Small intestine (tissue), 16 donors: ENCODE data around the gene LIX1. TPM values are rescaled to one million over a fixed set of nuclear protein-coding genes. Genes with fewer than 3 reads are reported as not detected.
"Not testable (repeated sequence)": the region's sequence is repeated elsewhere in the genome, so short reads cannot be mapped to it uniquely, and the experiment has no call there.

Source experiments
- DNase-seq, 2 donors: peaks; one replicate each; pipeline versions ENCODE4 v3.0.0 to v3.0.0-alpha.2; 2013
- FAIRE-seq: peaks from 2 replicates; lab custom pipeline; 2012; peaks lifted over from hg19 to GRCh38; lab: Jason Lieb, UNC
- H3K27ac ChIP-seq, 3 donors: one replicate each; pipeline ENCODE4 v1.5.1; 2013; ENCODE audit warnings: low read length in 2 of 3, mild to moderate bottlenecking in 2 of 3, control low read depth in 1 of 3, inconsistent platforms in 1 of 3, low read depth in 1 of 3, moderate library complexity in 1 of 3
- H3K27me3 ChIP-seq, 3 donors: one replicate each; pipeline ENCODE4 v1.6.1; 2013; ENCODE audit warnings: low read length in 3 of 3, inconsistent platforms in 1 of 3; ENCODE audit not compliant: control insufficient read depth in 3 of 3, insufficient read depth in 3 of 3
- H3K36me3 ChIP-seq, 3 donors: one replicate each; pipeline ENCODE4 v1.6.1; 2013; ENCODE audit warnings: low read length in 3 of 3, inconsistent platforms in 1 of 3, low read depth in 1 of 3, mild to moderate bottlenecking in 1 of 3, moderate library complexity in 1 of 3; ENCODE audit not compliant: control insufficient read depth in 3 of 3, insufficient read depth in 2 of 3
- H3K4me1 ChIP-seq, 3 donors: one replicate each; pipeline ENCODE4 v1.6.1; 2013; ENCODE audit warnings: low read length in 2 of 3, inconsistent platforms in 1 of 3, low read depth in 1 of 3, mild to moderate bottlenecking in 1 of 3, moderate library complexity in 1 of 3; ENCODE audit not compliant: control insufficient read depth in 3 of 3, insufficient read depth in 2 of 3
- H3K4me3 ChIP-seq, 3 donors: one replicate each; pipeline ENCODE4 v1.5.1; 2013; ENCODE audit warnings: low read length in 3 of 3, control low read depth in 1 of 3, inconsistent platforms in 1 of 3, low read depth in 1 of 3, mild to moderate bottlenecking in 1 of 3, moderate library complexity in 1 of 3
- H3K9me3 ChIP-seq, 2 donors: one replicate each; pipeline ENCODE4 v1.6.1; 2013; ENCODE audit warnings: low read depth in 1 of 2, low read length in 1 of 2; ENCODE audit not compliant: control insufficient read depth in 2 of 2, insufficient read depth in 1 of 2
- WGBS, 3 donors: extraction: QIAGEN DNeasy Blood & Tissue Kit; methylation state at CpG; one replicate each; pipeline ENCODE4 v1.1.7; 2013; 5-methylcytosine and 5-hydroxymethylcytosine counted together
- long read RNA-seq, 10 donors: transcript quantifications; one replicate each; lab custom pipeline, GENCODE V29; 2026
- polyA plus RNA-seq, 4 donors: library from polyadenylated mRNA; stranded (reverse) in 3 of 4; unstranded in 1 of 4; fragments of 200-250 nt in 3 of 4; fragments of 120-200 nt in 1 of 4; gene quantifications; one replicate each; pipeline versions ENCODE4 v1.2.1 to v1.2.3, GENCODE V29; 2013
- donor health status: healthy with polysubstance abuse.
- donor health status: control.
- donor health status: control.
- donor health status: Bipolar disorder and iron deficiency.
- donor health status: healthy.

LIX1 gene
- 1 to 10 TPM in 1 of 4 donors, under 1 TPM in 1, not detected in 2; 0.85 to 3.0 TPM for polyA plus RNA-seq
- long read RNA-seq, donor 1, full-length matches to known transcripts, result 14 of 14 reads
- long read RNA-seq, donor 1, partial matches to known transcripts, result 0 of 14 reads
- long read RNA-seq, donor 1, other reads (novel, unspliced or antisense), result 0 of 14 reads
- long read RNA-seq, donor 2, result 0 reads
- long read RNA-seq, donor 3, full-length matches to known transcripts, result 2 of 2 reads
- long read RNA-seq, donor 3, partial matches to known transcripts, result 0 of 2 reads
- long read RNA-seq, donor 3, other reads (novel, unspliced or antisense), result 0 of 2 reads
- long read RNA-seq, donor 4, result 0 reads
- long read RNA-seq, donor 5, result 0 reads
- long read RNA-seq, donor 6, result 0 reads
- long read RNA-seq, donor 7, result 0 reads
- long read RNA-seq, donor 8, full-length matches to known transcripts, result 1 of 1 reads
- long read RNA-seq, donor 8, partial matches to known transcripts, result 0 of 1 reads
- long read RNA-seq, donor 8, other reads (novel, unspliced or antisense), result 0 of 1 reads
- long read RNA-seq, donor 9, result 0 reads
- long read RNA-seq, donor 10, full-length matches to known transcripts, result 11 of 11 reads
- long read RNA-seq, donor 10, partial matches to known transcripts, result 0 of 11 reads
- long read RNA-seq, donor 10, other reads (novel, unspliced or antisense), result 0 of 11 reads

- Histone ChIP-seq H3K27me3 (no peaks in the 10 kb centered on the region), H3K27ac (no peak within 1 kb of the TSS), H3K4me3 (no peak within 1 kb of the TSS), H3K9me3 (no peaks in the 10 kb centered on the region), H3K36me3 (no peaks in the 10 kb centered on the region), H3K4me1 (no peaks in the 10 kb centered on the region)
- FAIRE-seq (no peak), DNase-seq (peak; percentile 42 to 66)
- WGBS, 3 donors, result 50 to 53% (median 51%) methylated on average over 6 of the region's 6 CpGs
These were observed at the start of gene LIX1 for GRCh38 chr5:97142521-97143254. TSS of gene LIX1 (minus strand) at chr5:97142611. CDS start at chr5:97142576, 35 bp downstream.

DNA sequence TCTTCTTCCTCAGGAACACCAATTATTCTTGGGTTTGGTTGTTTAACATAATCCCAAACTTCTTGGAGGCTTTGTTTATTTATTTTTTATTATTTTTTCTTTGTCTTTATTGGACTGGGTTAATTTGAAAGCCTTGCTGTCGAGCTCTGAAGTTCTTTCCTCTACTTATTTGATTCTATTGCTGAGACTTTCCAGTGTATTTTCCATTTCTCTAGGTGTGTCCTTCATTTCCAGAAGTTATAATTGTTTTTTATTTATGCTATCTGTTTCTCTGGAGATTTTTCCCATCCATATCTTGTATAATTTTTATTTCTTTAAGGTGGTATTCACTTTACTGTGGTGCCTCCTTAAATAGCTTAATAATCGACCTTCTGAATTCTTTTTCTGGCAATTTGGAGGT is 49.5 kb upstream of the LIX1 start:
- Histone ChIP-seq H3K27ac (no peak overlapping the region), H3K27me3 (no peaks in the 10 kb centered on the region), H3K36me3 (no peaks in the 10 kb centered on the region), H3K4me1 (no peaks in the 10 kb centered on the region), H3K4me3 (no peak overlapping the region), H3K9me3 (peaks cover 0 to 14% of the 10 kb centered on the region in 2 donors)
- FAIRE-seq, result no peak
- 79 to 82% (median 79%) methylated on average over 2 of the region's 2 CpGs for WGBS, 3 donors
- no peak for DNase-seq

DNA sequence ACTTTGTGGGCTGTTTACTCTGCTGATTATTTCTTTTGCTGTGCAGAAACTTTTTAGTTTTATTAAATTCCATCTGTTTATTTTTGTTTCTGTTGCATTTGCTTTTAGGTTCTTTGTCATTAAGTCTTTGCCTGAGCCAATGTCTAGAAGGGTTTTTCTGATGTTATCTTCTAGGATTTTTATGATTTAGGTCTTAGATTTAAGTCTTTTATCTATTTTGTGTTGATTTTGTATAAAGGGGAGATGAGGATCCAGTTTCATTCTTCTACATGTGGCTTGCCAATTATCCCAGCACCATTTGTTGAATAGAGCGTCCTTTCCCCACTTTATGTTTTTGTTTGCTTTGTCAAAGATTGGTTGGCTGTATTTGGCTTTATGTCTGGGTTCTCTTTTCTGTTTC is 47.1 kb upstream of the LIX1 start:
- H3K4me1 ChIP-seq, H3K36me3 ChIP-seq, H3K27me3 ChIP-seq, H3K4me3 ChIP-seq, FAIRE-seq, H3K27ac ChIP-seq, DNase-seq: not testable (repeated sequence)
- WGBS, 3 donors, result 94 to 98% (median 96%) methylated on average over 1 of the region's 1 CpG
- peaks cover 0 to 14% of the 10 kb centered on the region in 2 donors for H3K9me3 ChIP-seq

DNA sequence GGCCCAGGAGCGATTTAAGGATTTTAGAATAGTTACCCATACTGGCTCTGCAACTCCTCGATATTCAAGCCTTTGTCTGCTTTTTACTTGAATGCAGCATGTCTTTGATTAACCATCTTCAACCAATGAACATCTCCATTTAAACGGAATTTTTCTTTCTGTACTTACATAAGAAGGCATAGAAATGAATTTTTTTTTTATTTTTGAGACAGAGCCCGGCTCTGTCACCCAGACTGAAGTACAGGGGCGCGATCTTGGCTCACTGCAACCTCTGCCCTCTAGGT is 41.5 kb upstream of the LIX1 start:
- no peaks in the 10 kb centered on the region for H3K9me3 ChIP-seq
- H3K27me3 ChIP-seq, result no peaks in the 10 kb centered on the region
- WGBS, 3 donors, result 14 to 44% (median 28%) methylated on average over 6 of the region's 6 CpGs
- FAIRE-seq (no peak), DNase-seq (peak in 1 of 2 donors; percentile 46)
- peaks cover 0 to 11% (median 6%) of the 10 kb centered on the region in 3 donors for H3K4me1 ChIP-seq
- peak overlapping the region; percentile 42 to 90 (median 87) for H3K4me3 ChIP-seq
- peaks cover 0 to 1% (median 0%) of the 10 kb centered on the region in 3 donors for H3K36me3 ChIP-seq
- H3K27ac ChIP-seq, result peak overlapping the region; percentile 76 to 95 (median 95)

DNA sequence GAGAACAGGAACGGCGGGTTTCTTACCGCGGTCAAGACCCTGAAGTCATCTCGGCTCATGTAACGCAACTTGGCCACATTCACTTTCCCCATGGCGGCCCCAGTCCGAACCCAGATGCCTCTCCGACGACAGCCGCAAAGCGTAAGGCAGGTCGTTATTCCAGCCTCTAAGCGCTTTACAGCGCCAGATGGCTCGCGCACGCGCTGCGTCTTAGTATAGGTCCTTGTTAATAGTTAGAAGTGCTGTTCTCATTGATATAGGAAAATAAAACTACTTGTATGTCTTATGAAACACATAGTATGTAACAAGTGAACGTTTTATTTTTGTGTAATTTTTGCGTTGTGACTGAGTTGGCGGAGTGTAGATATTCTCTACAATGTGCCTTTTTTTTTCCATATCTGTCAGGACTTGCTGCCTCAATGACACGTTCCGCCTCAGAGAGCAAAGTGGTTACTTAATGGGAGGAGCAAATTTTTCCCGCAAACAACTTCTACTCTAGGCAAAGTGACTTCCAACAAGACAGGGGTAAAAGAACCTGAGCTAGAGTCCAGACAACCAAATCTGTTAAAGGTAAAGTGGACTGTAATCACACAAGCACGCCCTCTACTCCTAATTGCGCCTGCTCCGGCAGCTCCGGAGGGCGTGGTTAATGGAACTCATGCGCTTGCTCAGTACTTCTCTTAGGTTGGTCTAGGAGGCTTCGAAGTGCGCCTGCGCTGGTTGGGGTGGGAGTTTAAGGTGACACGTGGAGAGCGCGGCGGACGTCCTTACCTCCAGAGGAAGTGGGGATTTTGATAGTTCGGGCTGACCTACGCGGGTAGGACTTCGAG is 40.9 kb upstream of the LIX1 start, which contains the start of gene RIOK2:
RIOK2 (minus strand) TSS at position 148 of the 830 bp plus-strand sequence; CDS start at position 92, 56 bp downstream.
- peak within 1 kb of the TSS; percentile 69 to 90 (median 87) for H3K4me3 ChIP-seq
- no peaks in the 10 kb centered on the region for H3K9me3 ChIP-seq
- peaks cover 0 to 11% (median 6%) of the 10 kb centered on the region in 3 donors for H3K4me1 ChIP-seq
- DNase-seq (peak; percentile 97 to 98), FAIRE-seq (no peak)
- WGBS, 3 donors, result 0 to 1% (median 0%) methylated on average over 44 of the region's 44 CpGs
- H3K36me3 ChIP-seq, result peaks cover 0 to 7% (median 0%) of the 10 kb centered on the region in 3 donors
- no peaks in the 10 kb centered on the region for H3K27me3 ChIP-seq
- H3K27ac ChIP-seq, result peak within 1 kb of the TSS; percentile 76 to 95 (median 95)

GRCh38 chr5:97182571-97183099 is 40.2 kb upstream of the LIX1 start:
- H3K27me3 ChIP-seq, result no peaks in the 10 kb centered on the region
- H3K36me3 ChIP-seq, result peaks cover 0 to 10% (median 0%) of the 10 kb centered on the region in 3 donors
- 0 to 1% (median 1%) methylated on average over 12 of the region's 12 CpGs for WGBS, 3 donors
- peak overlapping the region; percentile 74 to 95 (median 95) for H3K27ac ChIP-seq
- H3K9me3 ChIP-seq, result no peaks in the 10 kb centered on the region
- H3K4me3 ChIP-seq, result peak overlapping the region; percentile 69 to 90 (median 87)
- peak in 1 of 2 donors; percentile 44 for DNase-seq
- no peak for FAIRE-seq
- peaks cover 0 to 11% (median 6%) of the 10 kb centered on the region in 3 donors for H3K4me1 ChIP-seq

GRCh38 chr5:97181856-97182545 is 39.6 kb upstream of the LIX1 start:
- peaks cover 0 to 12% (median 0%) of the 10 kb centered on the region in 3 donors for H3K36me3 ChIP-seq
- H3K9me3 ChIP-seq, result no peaks in the 10 kb centered on the region
- H3K4me3 ChIP-seq, result peak overlapping the region; percentile 69 to 90 (median 87)
- no peaks in the 10 kb centered on the region for H3K27me3 ChIP-seq
- H3K4me1 ChIP-seq, result peaks cover 0 to 11% (median 6%) of the 10 kb centered on the region in 3 donors
- FAIRE-seq (no peak), DNase-seq (peak in 1 of 2 donors; percentile 21)
- WGBS, 3 donors, result 35 to 68% (median 45%) methylated on average over 4 of the region's 4 CpGs
- H3K27ac ChIP-seq, result no peak overlapping the region
